Stimulated activated CD8-positive, alpha-beta memory T cell treated with anti-CD3 and anti-CD28 coated beads, Interleukin-4, amount 100 ng/mL, for 24 hours (primary cell): Measurements from ENCODE around the gene ATAD3B.
"Not testable (repeated sequence)": the region's sequence is repeated elsewhere in the genome, so short reads cannot be mapped to it uniquely, and the experiment has no call there.

Experiments
- DNase-seq: peaks from one replicate; pipeline ENCODE4 v3.0.0-alpha.2; 2020; ENCODE audit warnings: low read depth

The ATAD3B gene

GRCh38 chr1:1452365-1452739, 19.2 kb upstream of the ATAD3B start:
- DNase-seq, result not testable (repeated sequence)

GRCh38 chr1:1452882-1453281, 18.7 kb upstream of the ATAD3B start:
- no peak for DNase-seq

- not testable (repeated sequence) for DNase-seq
These were observed 17.1 kb upstream of the ATAD3B start for GRCh38 chr1:1454286-1455056.

- DNase-seq, result no peak
These were observed 16.1 kb upstream of the ATAD3B start for GRCh38 chr1:1455366-1455884.

GRCh38 chr1:1455934-1456333, 15.6 kb upstream of the ATAD3B start:
- DNase-seq, result not testable (repeated sequence)

- DNase-seq, result not testable (repeated sequence)
These were observed 14.8 kb upstream of the ATAD3B start for GRCh38 chr1:1456683-1457255.

- DNase-seq, result not testable (repeated sequence)
These were observed 12.4 kb upstream of the ATAD3B start for GRCh38 chr1:1459156-1459555.

- not testable (repeated sequence) for DNase-seq
These were observed 11.9 kb upstream of the ATAD3B start for GRCh38 chr1:1459711-1460110.

GRCh38 chr1:1460540-1461130, 10.9 kb upstream of the ATAD3B start:
- no peak for DNase-seq

- no peak for DNase-seq
These were observed 9.7 kb upstream of the ATAD3B start for GRCh38 chr1:1461721-1462317.

GRCh38 chr1:1462318-1462966, 9.1 kb upstream of the ATAD3B start:
- DNase-seq, result no peak

- DNase-seq, result no peak
These were observed 8.3 kb upstream of the ATAD3B start for GRCh38 chr1:1463312-1463711.

- DNase-seq, result not testable (repeated sequence)
These were observed 3.2 kb upstream of the ATAD3B start for GRCh38 chr1:1468196-1468985.

GRCh38 chr1:1470626-1471388, 758 bp upstream of the ATAD3B start:
- no peak for DNase-seq

GRCh38 chr1:1472053-1472876, 700 bp downstream of the ATAD3B start:
- not testable (repeated sequence) for DNase-seq

GRCh38 chr1:1476011-1476410, 4.4 kb downstream of the ATAD3B start:
- DNase-seq, result not testable (repeated sequence)

GRCh38 chr1:1477206-1477605, 5.6 kb downstream of the ATAD3B start:
- no peak for DNase-seq

GRCh38 chr1:1479547-1480487, 8.3 kb downstream of the ATAD3B start:
- DNase-seq, result no peak

GRCh38 chr1:1480488-1480867, 8.9 kb downstream of the ATAD3B start:
- DNase-seq, result not testable (repeated sequence)
